ENCODE measurements around the gene NTS. TPM values are rescaled to one million over a fixed set of nuclear protein-coding genes. Genes with fewer than 3 reads are reported as not detected.

The NTS gene
- total RNA-seq, 1 donor from 2014 or later: not detected

DNA sequence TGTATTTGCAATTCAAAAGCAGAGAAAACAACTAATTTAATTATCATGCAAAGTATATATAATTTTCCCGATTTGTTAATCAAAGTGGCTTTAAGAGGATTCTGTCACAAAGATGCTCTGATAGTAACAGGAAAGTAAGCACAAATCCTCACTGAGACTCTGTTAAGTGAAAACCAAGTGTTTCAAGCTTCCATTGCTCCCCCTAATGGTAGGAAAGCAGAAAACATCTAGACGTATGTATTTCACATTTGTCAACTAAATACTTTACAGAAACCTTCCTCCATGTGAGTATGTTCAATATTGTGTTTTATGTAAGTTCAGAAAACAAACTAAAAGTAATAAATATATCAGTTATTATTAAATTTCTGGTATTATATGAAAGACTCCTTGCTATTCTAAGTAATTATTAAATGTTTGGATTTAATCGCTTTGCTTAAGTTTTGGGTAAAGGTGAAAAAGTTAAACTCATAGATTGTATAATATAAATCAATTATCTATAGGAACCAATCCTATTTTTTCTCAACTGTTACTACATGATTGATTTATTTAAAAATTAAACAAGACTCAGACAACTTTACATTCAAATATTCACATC lies 1.5 kb upstream of the NTS start:
- Mint-ChIP-seq H3K36me3 (ENCODE audit: low read depth) (no peaks in the 10 kb centered on the region), H3K27ac (ENCODE audit: unreplicated experiment) (no peak overlapping the region), H3K4me3 (ENCODE audit: unreplicated experiment) (no peak overlapping the region), H3K27me3 (ENCODE audit: low read depth) (peaks cover 47% of the 10 kb centered on the region), H3K9me3 (ENCODE audit: low read depth) (no peaks in the 10 kb centered on the region), H3K4me1 (ENCODE audit: low read depth) (no peaks in the 10 kb centered on the region)
- TF ChIP-seq, protein P1, sequence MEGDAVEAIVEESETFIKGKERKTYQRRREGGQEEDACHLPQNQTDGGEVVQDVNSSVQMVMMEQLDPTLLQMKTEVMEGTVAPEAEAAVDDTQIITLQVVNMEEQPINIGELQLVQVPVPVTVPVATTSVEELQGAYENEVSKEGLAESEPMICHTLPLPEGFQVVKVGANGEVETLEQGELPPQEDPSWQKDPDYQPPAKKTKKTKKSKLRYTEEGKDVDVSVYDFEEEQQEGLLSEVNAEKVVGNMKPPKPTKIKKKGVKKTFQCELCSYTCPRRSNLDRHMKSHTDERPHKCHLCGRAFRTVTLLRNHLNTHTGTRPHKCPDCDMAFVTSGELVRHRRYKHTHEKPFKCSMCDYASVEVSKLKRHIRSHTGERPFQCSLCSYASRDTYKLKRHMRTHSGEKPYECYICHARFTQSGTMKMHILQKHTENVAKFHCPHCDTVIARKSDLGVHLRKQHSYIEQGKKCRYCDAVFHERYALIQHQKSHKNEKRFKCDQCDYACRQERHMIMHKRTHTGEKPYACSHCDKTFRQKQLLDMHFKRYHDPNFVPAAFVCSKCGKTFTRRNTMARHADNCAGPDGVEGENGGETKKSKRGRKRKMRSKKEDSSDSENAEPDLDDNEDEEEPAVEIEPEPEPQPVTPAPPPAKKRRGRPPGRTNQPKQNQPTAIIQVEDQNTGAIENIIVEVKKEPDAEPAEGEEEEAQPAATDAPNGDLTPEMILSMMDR (IDR thresholded peaks at IDR 0.05): peak; percentile 93
- DNase-seq (ENCODE audit: low spot score): no peak

- Mint-ChIP-seq H3K36me3 (ENCODE audit: low read depth) (no peaks in the 10 kb centered on the region), H3K27me3 (ENCODE audit: low read depth) (peaks cover 36% of the 10 kb centered on the region), H3K4me1 (ENCODE audit: low read depth) (no peaks in the 10 kb centered on the region), H3K4me3 (ENCODE audit: unreplicated experiment) (no peak overlapping the region), H3K9me3 (ENCODE audit: low read depth) (no peaks in the 10 kb centered on the region), H3K27ac (ENCODE audit: unreplicated experiment) (no peak overlapping the region)
- TF ChIP-seq, protein P1 (IDR thresholded peaks at IDR 0.05): no peak
- DNase-seq (ENCODE audit: low spot score): no peak
Measured at GRCh38 chr12:85877459-85877858, 3.4 kb downstream of the NTS start.

GRCh38 chr12:85883763-85884162 lies 9.7 kb downstream of the NTS start:
- no peaks in the 10 kb centered on the region for H3K4me1 Mint-ChIP-seq (ENCODE audit: low read depth)
- no peak overlapping the region for H3K27ac Mint-ChIP-seq (ENCODE audit: unreplicated experiment)
- H3K9me3 Mint-ChIP-seq (ENCODE audit: low read depth): no peaks in the 10 kb centered on the region
- H3K4me3 Mint-ChIP-seq (ENCODE audit: unreplicated experiment): no peak overlapping the region
- DNase-seq (ENCODE audit: low spot score): no peak
- H3K36me3 Mint-ChIP-seq (ENCODE audit: low read depth): no peaks in the 10 kb centered on the region
- H3K27me3 Mint-ChIP-seq (ENCODE audit: low read depth): peaks cover 39% of the 10 kb centered on the region
- TF ChIP-seq, protein P1 (IDR thresholded peaks at IDR 0.05): no peak

GRCh38 chr12:85894653-85895052 lies 20.6 kb downstream of the NTS start:
- no peak for DNase-seq (ENCODE audit: low spot score)
- peaks cover 9% of the 10 kb centered on the region for H3K4me1 Mint-ChIP-seq (ENCODE audit: low read depth)
- H3K36me3 Mint-ChIP-seq (ENCODE audit: low read depth): no peaks in the 10 kb centered on the region
- H3K4me3 Mint-ChIP-seq (ENCODE audit: unreplicated experiment): no peak overlapping the region
- no peaks in the 10 kb centered on the region for H3K9me3 Mint-ChIP-seq (ENCODE audit: low read depth)
- no peak overlapping the region for H3K27ac Mint-ChIP-seq (ENCODE audit: unreplicated experiment)
- TF ChIP-seq, protein P1 (IDR thresholded peaks at IDR 0.05): no peak
- peaks cover 27% of the 10 kb centered on the region for H3K27me3 Mint-ChIP-seq (ENCODE audit: low read depth)

- TF ChIP-seq, protein P1 (IDR thresholded peaks at IDR 0.05): peak; percentile 91
- peaks cover 15% of the 10 kb centered on the region for H3K27me3 Mint-ChIP-seq (ENCODE audit: low read depth)
- no peaks in the 10 kb centered on the region for H3K9me3 Mint-ChIP-seq (ENCODE audit: low read depth)
- no peak overlapping the region for H3K4me3 Mint-ChIP-seq (ENCODE audit: unreplicated experiment)
- H3K36me3 Mint-ChIP-seq (ENCODE audit: low read depth): peaks cover 1% of the 10 kb centered on the region
- H3K27ac Mint-ChIP-seq (ENCODE audit: unreplicated experiment): no peak overlapping the region
- peaks cover 2% of the 10 kb centered on the region for H3K4me1 Mint-ChIP-seq (ENCODE audit: low read depth)
- no peak for DNase-seq (ENCODE audit: low spot score)
Measured at GRCh38 chr12:85920324-85920947, 46.3 kb downstream of the NTS start.
